Neural cell (in vitro differentiated cells): ENCODE measurements around the gene ANKRD40CL.

Experiments
- POLR2AphosphoS5 ChIP-seq: IDR thresholded peaks from 2 replicates; pipeline ENCODE4 v1.6.1; 2012
- RAD21 ChIP-seq: fragments of 450-650 bp; conservative IDR thresholded peaks from 2 replicates; pipeline ENCODE4 v1.6.1; 2014; ENCODE audit warnings: antibody characterized with exemption, mild to moderate bottlenecking, moderate library complexity
- TF ChIP-seq, protein P1 (sequence below): fragments of 450-650 bp; IDR thresholded peaks from 2 replicates; pipeline ENCODE4 v1.5.1; 2014; ENCODE audit warnings: antibody characterized with exemption, mild to moderate bottlenecking, moderate library complexity; ENCODE audit not compliant: poor library complexity, severe bottlenecking

GRCh38 chr17:50813583-50813982, 46.3 kb upstream of the ANKRD40CL start:
- TF ChIP-seq, protein P1, sequence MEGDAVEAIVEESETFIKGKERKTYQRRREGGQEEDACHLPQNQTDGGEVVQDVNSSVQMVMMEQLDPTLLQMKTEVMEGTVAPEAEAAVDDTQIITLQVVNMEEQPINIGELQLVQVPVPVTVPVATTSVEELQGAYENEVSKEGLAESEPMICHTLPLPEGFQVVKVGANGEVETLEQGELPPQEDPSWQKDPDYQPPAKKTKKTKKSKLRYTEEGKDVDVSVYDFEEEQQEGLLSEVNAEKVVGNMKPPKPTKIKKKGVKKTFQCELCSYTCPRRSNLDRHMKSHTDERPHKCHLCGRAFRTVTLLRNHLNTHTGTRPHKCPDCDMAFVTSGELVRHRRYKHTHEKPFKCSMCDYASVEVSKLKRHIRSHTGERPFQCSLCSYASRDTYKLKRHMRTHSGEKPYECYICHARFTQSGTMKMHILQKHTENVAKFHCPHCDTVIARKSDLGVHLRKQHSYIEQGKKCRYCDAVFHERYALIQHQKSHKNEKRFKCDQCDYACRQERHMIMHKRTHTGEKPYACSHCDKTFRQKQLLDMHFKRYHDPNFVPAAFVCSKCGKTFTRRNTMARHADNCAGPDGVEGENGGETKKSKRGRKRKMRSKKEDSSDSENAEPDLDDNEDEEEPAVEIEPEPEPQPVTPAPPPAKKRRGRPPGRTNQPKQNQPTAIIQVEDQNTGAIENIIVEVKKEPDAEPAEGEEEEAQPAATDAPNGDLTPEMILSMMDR, result no peak
- TF ChIP-seq POLR2AphosphoS5 (no peak), RAD21 (no peak)
